PC-9 (cell line): ENCODE measurements around the gene ITSN1. TPM values are rescaled to one million over a fixed set of nuclear protein-coding genes. Genes with fewer than 3 reads are reported as not detected.

ENCODE experiments used
- BruUV-seq: library from RNA; stranded (reverse); fragments of 400-500 nt; replicated peaks from 2 replicates; lab custom pipeline; 2021; lab: Mats Ljungman, UMichigan
- CTCF ChIA-PET: fragments of 300-600 bp; sonication (Branson Sonifier 250); formaldehyde crosslinking; loops from one replicate; lab custom pipeline; 2022; ENCODE audit warnings: antibody characterized with exemption; lab: Charles Lee
- POLR2A ChIA-PET: fragments of 300-600 bp; sonication (Branson Sonifier 250); formaldehyde crosslinking; loops from one replicate; lab custom pipeline; 2022; ENCODE audit warnings: antibody characterized with exemption; ENCODE audit not compliant: unreplicated experiment; lab: Charles Lee
- DNase-seq, 2 experiments: peaks; one replicate each; pipeline versions ENCODE4 v3.0.0 to v3.0.0-alpha.2; 2015 to 2022; ENCODE audit warnings: mixed read lengths in 1 of 2
- H2AFZ ChIP-seq: fragments of 200-600 bp; sonication (generic); 2 replicates; pipeline ENCODE4 v1.8.1; 2017; ENCODE audit warnings: antibody characterized with exemption
- H3F3A ChIP-seq: fragments of 200-600 bp; sonication (generic); 2 replicates; pipeline ENCODE4 v1.8.1; 2017; ENCODE audit warnings: antibody characterized with exemption, mild to moderate bottlenecking, low read depth; ENCODE audit not compliant: insufficient read depth
- H3K27ac ChIP-seq: fragments of 200-600 bp; sonication (generic); 2 replicates; pipeline ENCODE4 v1.6.1; 2016; ENCODE audit warnings: mixed run types
- H3K27me3 ChIP-seq: fragments of 200-600 bp; sonication (generic); 2 replicates; pipeline ENCODE4 v1.6.1; 2016; ENCODE audit warnings: low read depth, mixed run types; ENCODE audit not compliant: insufficient read depth
- H3K36me3 ChIP-seq: fragments of 200-600 bp; sonication (generic); 2 replicates; pipeline ENCODE4 v1.6.1; 2016; ENCODE audit warnings: low read depth, mixed run types
- H3K4me1 ChIP-seq: fragments of 200-600 bp; sonication (generic); replicated peaks from 2 replicates; pipeline ENCODE4 v1.6.1; 2016; ENCODE audit warnings: mixed run types; ENCODE audit not compliant: insufficient read depth
- H3K4me2 ChIP-seq: fragments of 200-600 bp; sonication (generic); 2 replicates; pipeline ENCODE4 v1.6.1; 2017; ENCODE audit warnings: mixed run types
- H3K4me3 ChIP-seq: fragments of 200-600 bp; sonication (generic); 2 replicates; pipeline ENCODE4 v1.6.1; 2016; ENCODE audit warnings: mixed run types
- H3K79me2 ChIP-seq: fragments of 200-600 bp; sonication (generic); 2 replicates; pipeline ENCODE4 v1.6.1; 2017; ENCODE audit warnings: low read depth, mixed run types
- H3K9me2 ChIP-seq: fragments of 200-600 bp; sonication (generic); 2 replicates; pipeline ENCODE4 v1.8.1; 2017; ENCODE audit warnings: mild to moderate bottlenecking; ENCODE audit not compliant: insufficient read depth
- H3K9me3 ChIP-seq: fragments of 200-600 bp; sonication (generic); 2 replicates; pipeline ENCODE4 v1.8.1; 2016; ENCODE audit warnings: low read depth; ENCODE audit not compliant: insufficient read depth
- H4K20me1 ChIP-seq: fragments of 200-600 bp; sonication (generic); 2 replicates; pipeline ENCODE4 v1.8.1; 2017; ENCODE audit not compliant: insufficient read depth
- EZH2 ChIP-seq: fragments of 200-600 bp; sonication (generic); IDR thresholded peaks from 2 replicates; pipeline ENCODE4 v1.8.0; 2017; ENCODE audit warnings: antibody characterized with exemption, low read depth
- intact Hi-C: fragments of 100-400 bp; cut with micrococcal nuclease; formaldehyde crosslinking; loops from one replicate; pipeline ENCODE4 v1.10.0; 2022; ENCODE audit not compliant: unreplicated experiment
- total RNA-seq: library from RNA; stranded (reverse); gene quantifications from 2 replicates; pipeline ENCODE4 v1.2.3, GENCODE V29; 2021
- TF ChIP-seq, protein P1 (sequence below): fragments of 200-600 bp; sonication (generic); conservative IDR thresholded peaks from 2 replicates; pipeline ENCODE4 v1.6.1; 2017; ENCODE audit warnings: mixed run types, antibody characterized with exemption, mild to moderate bottlenecking, moderate library complexity

ITSN1 gene
- total RNA-seq, 1 experiment from 2014 or later = 46.3 TPM

DNA sequence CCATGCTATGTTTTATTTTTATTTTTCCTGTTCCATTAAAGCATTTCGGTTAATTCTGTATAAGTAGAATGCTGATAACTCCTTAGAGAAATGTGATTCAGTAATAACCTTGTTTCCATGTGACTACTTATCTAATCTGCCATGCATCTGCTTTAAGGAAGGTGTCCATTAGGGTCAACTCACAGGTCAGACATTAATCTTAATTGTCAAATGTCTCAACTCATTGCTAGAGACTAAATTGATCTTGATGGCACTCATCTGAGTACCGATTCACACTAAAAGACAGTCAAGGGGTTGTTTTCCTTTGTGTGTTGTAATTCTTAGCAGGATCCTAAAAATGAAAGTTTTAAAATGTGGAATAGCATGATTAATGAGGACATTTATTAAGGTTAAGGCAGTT is 41.8 kb downstream of the ITSN1 start:
- H3K27ac ChIP-seq = peak overlapping the region; percentile 85
- no peaks in the 10 kb centered on the region for H3K9me3 ChIP-seq
- ChIA-PET POLR2A (no interaction called here), CTCF (no interaction called here)
- no peaks in the 10 kb centered on the region for H3K9me2 ChIP-seq
- no peak overlapping the region for H2AFZ ChIP-seq
- peaks cover 24% of the 10 kb centered on the region for H3F3A ChIP-seq
- peak overlapping the region; percentile 66 for H3K4me2 ChIP-seq
- DNase-seq = no peak
- H3K4me3 ChIP-seq = no peak overlapping the region
- TF ChIP-seq EZH2 = no peak
- TF ChIP-seq, protein P1, sequence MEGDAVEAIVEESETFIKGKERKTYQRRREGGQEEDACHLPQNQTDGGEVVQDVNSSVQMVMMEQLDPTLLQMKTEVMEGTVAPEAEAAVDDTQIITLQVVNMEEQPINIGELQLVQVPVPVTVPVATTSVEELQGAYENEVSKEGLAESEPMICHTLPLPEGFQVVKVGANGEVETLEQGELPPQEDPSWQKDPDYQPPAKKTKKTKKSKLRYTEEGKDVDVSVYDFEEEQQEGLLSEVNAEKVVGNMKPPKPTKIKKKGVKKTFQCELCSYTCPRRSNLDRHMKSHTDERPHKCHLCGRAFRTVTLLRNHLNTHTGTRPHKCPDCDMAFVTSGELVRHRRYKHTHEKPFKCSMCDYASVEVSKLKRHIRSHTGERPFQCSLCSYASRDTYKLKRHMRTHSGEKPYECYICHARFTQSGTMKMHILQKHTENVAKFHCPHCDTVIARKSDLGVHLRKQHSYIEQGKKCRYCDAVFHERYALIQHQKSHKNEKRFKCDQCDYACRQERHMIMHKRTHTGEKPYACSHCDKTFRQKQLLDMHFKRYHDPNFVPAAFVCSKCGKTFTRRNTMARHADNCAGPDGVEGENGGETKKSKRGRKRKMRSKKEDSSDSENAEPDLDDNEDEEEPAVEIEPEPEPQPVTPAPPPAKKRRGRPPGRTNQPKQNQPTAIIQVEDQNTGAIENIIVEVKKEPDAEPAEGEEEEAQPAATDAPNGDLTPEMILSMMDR = no peak
- no peaks in the 10 kb centered on the region for H3K36me3 ChIP-seq
- no TSS peak for BruUV-seq
- H3K79me2 ChIP-seq = peaks cover 58% of the 10 kb centered on the region
- peaks cover 56% of the 10 kb centered on the region for H3K4me1 ChIP-seq
- no peaks in the 10 kb centered on the region for H4K20me1 ChIP-seq
- no peaks in the 10 kb centered on the region for H3K27me3 ChIP-seq
- intact Hi-C loops = no loop called here

DNA sequence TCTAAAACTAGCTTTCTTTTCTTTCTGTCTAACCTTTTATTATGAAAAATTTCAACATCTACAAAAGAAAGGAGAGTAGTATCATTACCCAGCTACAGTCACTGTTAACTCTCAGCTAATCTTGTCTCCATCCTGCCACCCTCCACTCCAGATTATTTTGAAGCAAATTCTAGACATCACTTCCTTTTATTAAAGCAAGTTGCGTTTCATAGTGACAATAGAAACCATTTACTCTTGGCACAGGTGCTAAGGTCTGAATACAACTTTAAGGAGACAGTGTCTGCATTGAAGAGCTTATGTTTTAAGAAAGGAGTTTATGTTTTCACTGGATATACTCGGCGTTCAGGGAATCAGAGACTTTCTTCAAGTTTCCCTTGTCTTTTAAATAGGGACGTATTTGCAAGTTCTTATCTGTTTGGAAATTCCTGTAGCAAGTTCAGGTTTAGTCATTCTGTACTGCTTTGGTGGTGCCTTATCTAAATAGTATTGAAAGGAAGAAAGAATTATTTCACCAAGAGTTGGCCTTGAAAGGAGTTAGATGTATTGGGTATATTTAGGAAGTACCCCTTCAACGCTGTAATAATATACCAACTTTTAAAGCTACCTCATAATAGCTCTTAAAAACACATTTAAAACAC is 42.7 kb downstream of the ITSN1 start:
- Histone ChIP-seq H3K4me2 (peak overlapping the region; percentile 34), H3K9me2 (no peaks in the 10 kb centered on the region), H3K27ac (peak overlapping the region; percentile 85), H3K79me2 (peaks cover 58% of the 10 kb centered on the region), H3K4me3 (no peak overlapping the region), H2AFZ (no peak overlapping the region), H3K36me3 (no peaks in the 10 kb centered on the region), H3K9me3 (no peaks in the 10 kb centered on the region), H3F3A (peaks cover 24% of the 10 kb centered on the region), H3K27me3 (no peaks in the 10 kb centered on the region), H4K20me1 (no peaks in the 10 kb centered on the region), H3K4me1 (peaks cover 53% of the 10 kb centered on the region)
- CTCF ChIA-PET = no interaction called here
- TF ChIP-seq, protein P1 = no peak
- BruUV-seq = no TSS peak
- POLR2A ChIA-PET = interaction anchor here (0.5 kb wide), 1 partner anchor 74 kb away, joined by 3 read pairs; no protein-coding TSS in a partner anchor
- intact Hi-C loops = no loop called here
- DNase-seq = no peak

DNA sequence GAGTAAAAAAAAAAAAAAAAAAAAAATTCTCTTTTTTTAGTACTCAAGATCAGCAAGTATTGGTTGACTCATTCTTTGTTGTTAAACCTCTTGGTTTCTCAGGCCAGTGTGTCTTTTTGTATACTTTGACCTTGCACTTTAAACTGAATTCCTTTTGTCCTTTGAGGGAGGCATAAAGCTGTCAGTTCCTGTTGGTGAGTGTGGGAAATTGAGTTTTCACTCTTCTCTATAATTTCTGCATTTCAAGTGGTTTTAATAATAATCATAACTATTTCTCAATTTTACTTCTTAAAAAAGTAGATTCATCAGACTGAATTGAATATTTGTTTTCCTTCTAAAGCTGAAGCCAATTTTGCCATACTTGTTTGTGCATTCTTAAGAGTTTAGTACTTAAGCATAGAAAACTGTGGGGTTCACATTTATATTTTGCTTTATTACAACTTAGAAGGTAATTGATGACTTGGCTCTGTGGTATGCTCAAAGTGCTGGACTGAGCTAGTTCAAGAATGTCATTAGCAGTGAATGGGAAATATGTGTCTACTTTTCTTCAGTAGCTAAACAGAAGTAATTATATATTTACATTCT is 43.4 kb downstream of the ITSN1 start:
- Histone ChIP-seq H2AFZ (no peak overlapping the region), H3K4me1 (peaks cover 53% of the 10 kb centered on the region), H3K9me2 (no peaks in the 10 kb centered on the region), H3K4me3 (no peak overlapping the region), H3K9me3 (no peaks in the 10 kb centered on the region), H3K27me3 (no peaks in the 10 kb centered on the region), H3K4me2 (peak overlapping the region; percentile 15), H4K20me1 (no peaks in the 10 kb centered on the region), H3K27ac (peak overlapping the region; percentile 85), H3K36me3 (no peaks in the 10 kb centered on the region), H3F3A (peaks cover 24% of the 10 kb centered on the region), H3K79me2 (peaks cover 53% of the 10 kb centered on the region)
- intact Hi-C loops = no loop called here
- ChIA-PET POLR2A (interaction anchor here (0.5 to 0.8 kb wide), 2 partner anchors 13 to 30 kb away, joined by 3 to 4 read pairs; no protein-coding TSS in a partner anchor), CTCF (interaction anchor here (0.6 kb wide), 1 partner anchor 209 kb away, joined by 5 read pairs; no protein-coding TSS in a partner anchor)
- peak in 1 of 2 experiments; percentile 80 for DNase-seq
- TF ChIP-seq, protein P1 = no peak
- TF ChIP-seq EZH2 = no peak
- no TSS peak for BruUV-seq
